Retinal pigment epithelial cell (primary cell): ENCODE data around the gene DPY19L1.

Experiments
- DNase-seq: peaks from one replicate; pipeline ENCODE4 v3.0.0-alpha.2; 2010; ENCODE audit warnings: low read depth
- H3K4me3 ChIP-seq: 2 replicates; pipeline ENCODE4 v1.5.1; 2011; ENCODE audit warnings: mild to moderate bottlenecking, low read length, control low read depth, moderate library complexity
- TF ChIP-seq, protein P1 (sequence below): conservative IDR thresholded peaks from 2 replicates; pipeline ENCODE4 v1.5.1; 2011; ENCODE audit warnings: low read depth, low read length, control low read depth, inconsistent platforms

DPY19L1 gene

GRCh38 chr7:35021445-35021844 lies 15.8 kb downstream of the DPY19L1 start:
- DNase-seq: no peak
- TF ChIP-seq, protein P1, sequence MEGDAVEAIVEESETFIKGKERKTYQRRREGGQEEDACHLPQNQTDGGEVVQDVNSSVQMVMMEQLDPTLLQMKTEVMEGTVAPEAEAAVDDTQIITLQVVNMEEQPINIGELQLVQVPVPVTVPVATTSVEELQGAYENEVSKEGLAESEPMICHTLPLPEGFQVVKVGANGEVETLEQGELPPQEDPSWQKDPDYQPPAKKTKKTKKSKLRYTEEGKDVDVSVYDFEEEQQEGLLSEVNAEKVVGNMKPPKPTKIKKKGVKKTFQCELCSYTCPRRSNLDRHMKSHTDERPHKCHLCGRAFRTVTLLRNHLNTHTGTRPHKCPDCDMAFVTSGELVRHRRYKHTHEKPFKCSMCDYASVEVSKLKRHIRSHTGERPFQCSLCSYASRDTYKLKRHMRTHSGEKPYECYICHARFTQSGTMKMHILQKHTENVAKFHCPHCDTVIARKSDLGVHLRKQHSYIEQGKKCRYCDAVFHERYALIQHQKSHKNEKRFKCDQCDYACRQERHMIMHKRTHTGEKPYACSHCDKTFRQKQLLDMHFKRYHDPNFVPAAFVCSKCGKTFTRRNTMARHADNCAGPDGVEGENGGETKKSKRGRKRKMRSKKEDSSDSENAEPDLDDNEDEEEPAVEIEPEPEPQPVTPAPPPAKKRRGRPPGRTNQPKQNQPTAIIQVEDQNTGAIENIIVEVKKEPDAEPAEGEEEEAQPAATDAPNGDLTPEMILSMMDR: no peak

DNA sequence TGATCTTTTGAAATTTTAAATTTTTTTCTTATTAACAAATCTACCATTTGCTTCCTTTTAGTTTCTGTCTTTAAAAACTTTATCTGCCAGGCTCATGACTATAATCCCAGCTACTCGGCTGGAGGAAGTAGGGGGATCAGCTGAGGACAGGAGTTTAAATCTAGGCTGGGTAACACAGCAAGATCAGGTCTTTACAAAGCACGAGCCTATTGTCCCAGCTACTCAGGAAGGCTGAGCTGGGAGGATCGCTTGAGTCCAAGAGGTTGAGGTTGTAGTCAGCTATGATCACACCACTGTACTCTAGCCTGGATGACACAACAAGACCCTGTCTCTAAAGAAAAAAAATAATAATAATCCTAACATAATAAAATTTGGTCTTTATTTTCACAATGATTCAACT lies 17.5 kb downstream of the DPY19L1 start:
- TF ChIP-seq, protein P1: no peak
- DNase-seq: no peak
- H3K4me3 ChIP-seq: no peak overlapping the region

More at GRCh38 chr7:35021445-35021844, 15.8 kb downstream of the DPY19L1 start:
- H3K4me3 ChIP-seq: no peak overlapping the region

DNA sequence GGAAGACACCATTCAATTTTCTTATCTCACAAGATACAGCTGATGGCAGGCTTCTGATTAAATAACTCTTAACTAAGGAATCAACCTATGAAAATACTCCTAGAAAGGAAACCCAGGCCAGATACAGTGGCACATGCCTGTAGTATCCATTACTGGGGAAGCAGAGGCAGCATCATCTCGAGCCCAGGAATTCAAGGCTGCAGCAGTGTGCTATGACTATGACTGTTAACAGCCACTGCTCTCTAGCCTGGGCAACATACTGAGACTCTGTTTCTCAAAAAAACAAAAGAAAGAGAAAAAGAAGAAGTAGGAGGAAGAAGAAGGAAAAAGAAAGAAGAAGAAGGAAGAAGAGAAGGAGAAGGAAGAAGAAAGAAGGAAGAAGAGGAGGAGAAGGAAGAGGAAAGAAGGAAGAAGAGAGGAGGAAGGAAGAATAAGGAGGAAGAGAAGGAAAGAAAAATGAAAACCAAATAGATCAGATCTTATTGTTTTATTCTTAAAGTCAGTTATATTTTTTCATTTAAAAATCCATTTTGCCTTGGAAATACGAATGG lies 18.0 kb downstream of the DPY19L1 start:
- TF ChIP-seq, protein P1: no peak
- no peak for DNase-seq
- no peak overlapping the region for H3K4me3 ChIP-seq

DNA sequence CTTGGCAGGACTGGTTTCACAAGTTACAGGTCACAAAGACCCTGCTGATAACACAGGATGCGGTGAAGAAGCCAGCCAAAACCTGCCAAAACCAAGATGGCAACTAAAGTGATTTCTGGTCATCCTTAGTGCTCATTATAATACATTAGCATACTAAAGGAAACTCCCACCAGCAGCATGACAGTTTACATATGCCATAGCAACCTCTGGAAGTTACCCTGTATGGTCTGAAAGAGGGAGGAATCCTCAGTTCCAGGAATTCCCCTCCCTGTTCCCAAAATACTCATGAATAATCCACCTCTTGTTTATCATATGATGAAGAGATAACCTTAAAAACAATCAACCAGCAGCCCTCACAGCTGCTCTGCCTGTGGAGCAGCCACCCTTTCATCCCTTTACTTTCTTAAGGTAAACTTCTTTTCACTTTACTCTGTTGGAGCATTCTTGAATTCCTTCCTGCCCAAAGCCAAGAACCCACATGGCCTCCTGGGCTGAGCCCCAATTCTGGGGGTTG lies 21.9 kb downstream of the DPY19L1 start:
- DNase-seq: no peak
- TF ChIP-seq, protein P1: no peak
- no peak overlapping the region for H3K4me3 ChIP-seq

DNA sequence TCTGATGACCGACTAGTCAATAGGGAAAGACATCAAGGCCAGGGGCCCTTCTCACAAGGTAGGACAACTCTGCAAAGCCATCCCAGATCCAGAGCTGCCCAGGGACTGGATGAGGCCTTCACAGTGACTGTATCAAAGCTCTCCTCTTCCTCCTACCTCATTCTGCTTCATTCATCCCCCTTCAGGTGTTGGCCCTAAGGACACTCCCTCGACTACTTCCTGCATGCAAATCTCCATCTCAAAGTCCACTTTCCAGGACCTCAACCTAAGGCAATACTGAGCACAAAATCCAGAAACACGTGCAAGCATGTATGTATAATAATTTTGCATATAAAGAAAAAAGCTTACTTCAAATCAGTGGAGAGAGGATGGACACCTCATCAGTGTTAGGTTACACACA lies 25.1 kb downstream of the DPY19L1 start:
- H3K4me3 ChIP-seq: no peak overlapping the region
- TF ChIP-seq, protein P1: no peak
- no peak for DNase-seq

DNA sequence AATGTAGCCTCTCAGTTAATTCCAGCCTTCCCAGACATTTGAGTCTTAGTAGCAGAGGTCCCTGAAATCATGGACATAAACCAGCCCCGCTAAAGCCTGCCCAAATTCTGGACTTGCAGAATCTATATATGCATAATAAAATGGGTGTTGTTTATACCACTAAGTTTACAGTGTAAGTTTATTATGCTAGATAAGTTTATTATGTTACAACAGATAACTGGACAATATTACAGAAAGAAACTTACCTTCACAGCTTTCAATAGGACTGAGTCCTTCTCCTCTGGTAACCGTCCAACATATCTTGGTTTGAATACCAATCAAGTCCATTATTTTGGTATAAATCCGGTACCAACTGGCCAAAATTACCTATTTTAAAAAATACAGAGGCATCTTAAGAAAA lies 26.2 kb downstream of the DPY19L1 start:
- TF ChIP-seq, protein P1: no peak
- DNase-seq: no peak
- H3K4me3 ChIP-seq: no peak overlapping the region

DNA sequence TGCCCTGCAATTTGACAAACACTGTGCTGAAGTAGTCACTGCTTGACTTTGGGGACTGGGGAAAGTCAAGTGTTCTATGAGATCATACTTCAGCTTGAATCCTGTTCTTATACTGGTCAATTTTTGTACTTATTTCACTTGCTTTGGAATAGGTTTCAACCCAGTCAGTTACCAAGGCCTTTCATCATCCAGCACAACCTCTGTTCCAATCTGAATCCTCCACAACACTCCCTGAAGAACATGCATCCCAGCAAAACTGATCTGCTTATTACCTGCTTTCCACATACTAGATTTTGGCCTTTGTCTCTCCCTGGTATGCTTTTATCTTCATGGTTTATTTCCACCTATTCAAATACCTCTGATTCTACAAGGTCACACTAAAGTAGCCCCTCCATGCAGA lies 29.5 kb downstream of the DPY19L1 start:
- no peak overlapping the region for H3K4me3 ChIP-seq
- TF ChIP-seq, protein P1: no peak
- no peak for DNase-seq
